GM10248 (cell line): Measurements from ENCODE around the gene CAMKK1.

Experiments used
- CTCF ChIA-PET: fragments of 300-600 bp; sonication (Branson Sonifier 250); formaldehyde crosslinking; extraction: SDS; loops from one replicate; lab custom pipeline; 2021; ENCODE audit warnings: antibody characterized with exemption; lab: Yijun Ruan, JAX
- POLR2A ChIA-PET: fragments of 350-650 bp; sonication (Branson Sonifier 250); formaldehyde crosslinking; extraction: SDS; loops from one replicate; lab custom pipeline; 2020; ENCODE audit warnings: antibody characterized with exemption; lab: Yijun Ruan, JAX
- DNase-seq: peaks from one replicate; pipeline ENCODE4 v3.0.0; 2012; ENCODE audit errors: extremely low spot score
- CTCF ChIP-seq: IDR thresholded peaks from 2 replicates; pipeline ENCODE4 v1.5.1; 2012; ENCODE audit warnings: mild to moderate bottlenecking, low read depth; ENCODE audit errors: extremely low read depth, missing control alignments, control extremely low read depth

Gene CAMKK1

GRCh38 chr17:3817851-3818605 is 74.8 kb downstream of the CAMKK1 start:
- no peak for TF ChIP-seq CTCF
- ChIA-PET CTCF (interaction anchor here (1.4 to 2.5 kb wide), 5 partner anchors 7 to 80 kb away, joined by 4 to 23 read pairs (median 14); partner anchors contain the start of gene NCBP3), POLR2A (no interaction called here)
- no peak for DNase-seq

GRCh38 chr17:3815925-3816324 is 76.9 kb downstream of the CAMKK1 start:
- no peak for DNase-seq
- no peak for TF ChIP-seq CTCF
- POLR2A ChIA-PET, result no interaction called here
- CTCF ChIA-PET, result interaction anchor here (1.0 to 2.2 kb wide), 4 partner anchors 11 to 78 kb away, joined by 3 to 18 read pairs (median 6); partner anchors contain the start of gene NCBP3

GRCh38 chr17:3815122-3815521 is 77.7 kb downstream of the CAMKK1 start:
- POLR2A ChIA-PET, result no interaction called here

GRCh38 chr17:3814361-3814760 is 78.5 kb downstream of the CAMKK1 start:
- POLR2A ChIA-PET, result no interaction called here
- CTCF ChIA-PET, result interaction anchor here (1.0 to 2.0 kb wide), 2 partner anchors 13 to 76 kb away, joined by 5 to 8 read pairs; no protein-coding TSS in a partner anchor

More at GRCh38 chr17:3815122-3815521, 77.7 kb downstream of the CAMKK1 start:
- CTCF ChIA-PET, result interaction anchor here (1.0 to 2.0 kb wide), 3 partner anchors 12 to 77 kb away, joined by 3 to 8 read pairs (median 5); no protein-coding TSS in a partner anchor
- no peak for TF ChIP-seq CTCF
- no peak for DNase-seq

GRCh38 chr17:3813171-3813570 is 79.7 kb downstream of the CAMKK1 start:
- DNase-seq, result no peak
- CTCF ChIA-PET, result interaction anchor here (1.4 kb wide), 1 partner anchor 75 kb away, joined by 5 read pairs; no protein-coding TSS in a partner anchor
- no peak for TF ChIP-seq CTCF
- POLR2A ChIA-PET, result no interaction called here

More at GRCh38 chr17:3814361-3814760, 78.5 kb downstream of the CAMKK1 start:
- no peak for DNase-seq
- TF ChIP-seq CTCF, result no peak

- no peak for TF ChIP-seq CTCF
- no peak for DNase-seq
- CTCF ChIA-PET, result interaction anchor here (1.3 to 1.4 kb wide), 2 partner anchors 28 to 75 kb away, joined by 3 to 5 read pairs; no protein-coding TSS in a partner anchor
- POLR2A ChIA-PET, result no interaction called here
Observed at GRCh38 chr17:3812771-3813170, 80.1 kb downstream of the CAMKK1 start.
